Mononuclear cell (primary cell): Measurements from ENCODE around the gene ATP5PO. TPM values are rescaled to one million over a fixed set of nuclear protein-coding genes. Genes with fewer than 3 reads are reported as not detected.
"Not testable (repeated sequence)": the region's sequence is repeated elsewhere in the genome, so short reads cannot be mapped to it uniquely, and the experiment has no call there.

ENCODE experiments used
- H3K27me3 ChIP-seq: 2 replicates; pipeline ENCODE4 v1.6.0; 2011; ENCODE audit warnings: low read length, control low read depth; ENCODE audit not compliant: insufficient read depth
- H3K4me1 ChIP-seq: 2 replicates; pipeline ENCODE4 v1.5.1; 2011; ENCODE audit warnings: mild to moderate bottlenecking, low read length, control low read depth; ENCODE audit not compliant: insufficient read depth
- H3K4me3 ChIP-seq: 2 replicates; pipeline ENCODE4 v1.5.1; 2011; ENCODE audit warnings: mild to moderate bottlenecking, low read length, moderate library complexity
- H3K9me3 ChIP-seq: 2 replicates; pipeline ENCODE4 v1.5.1; 2011; ENCODE audit warnings: low read depth, mild to moderate bottlenecking, control low read depth, low read length
- total RNA-seq: library from RNA; depleted of rRNA; stranded (reverse); fragments of >200 nt; gene quantifications from one replicate; pipeline ENCODE4 v1.2.3, GENCODE V29; 2012

ATP5PO gene
- total RNA-seq, 1 donor, result 118 TPM

GRCh38 chr21:33874161-33874560, 41.4 kb downstream of the ATP5PO start:
- H3K9me3 ChIP-seq, result no peaks in the 10 kb centered on the region
- H3K4me1 ChIP-seq, result no peaks in the 10 kb centered on the region
- H3K4me3 ChIP-seq, result no peak overlapping the region
- H3K27me3 ChIP-seq, result no peaks in the 10 kb centered on the region

- Histone ChIP-seq H3K4me3 (no peak overlapping the region), H3K4me1 (no peaks in the 10 kb centered on the region), H3K9me3 (no peaks in the 10 kb centered on the region), H3K27me3 (no peaks in the 10 kb centered on the region)
Observed at GRCh38 chr21:33872881-33873515, 42.6 kb downstream of the ATP5PO start.

- H3K9me3 ChIP-seq, result no peaks in the 10 kb centered on the region
- no peaks in the 10 kb centered on the region for H3K4me1 ChIP-seq
- H3K27me3 ChIP-seq, result no peaks in the 10 kb centered on the region
- H3K4me3 ChIP-seq, result no peak overlapping the region
Observed at GRCh38 chr21:33871171-33871570, 44.4 kb downstream of the ATP5PO start.

GRCh38 chr21:33870768-33871167, 44.8 kb downstream of the ATP5PO start:
- Histone ChIP-seq H3K27me3 (no peaks in the 10 kb centered on the region), H3K4me1 (no peaks in the 10 kb centered on the region), H3K9me3 (no peaks in the 10 kb centered on the region), H3K4me3 (no peak overlapping the region)

- H3K4me3 ChIP-seq, result no peak overlapping the region
- no peaks in the 10 kb centered on the region for H3K4me1 ChIP-seq
- H3K27me3 ChIP-seq, result no peaks in the 10 kb centered on the region
- H3K9me3 ChIP-seq, result no peaks in the 10 kb centered on the region
Observed at GRCh38 chr21:33869873-33870272, 45.7 kb downstream of the ATP5PO start.

- not testable (repeated sequence) for H3K9me3 ChIP-seq, H3K27me3 ChIP-seq, H3K4me3 ChIP-seq, H3K4me1 ChIP-seq
Observed at GRCh38 chr21:33867868-33868267, 47.7 kb downstream of the ATP5PO start.

- Histone ChIP-seq H3K27me3 (no peaks in the 10 kb centered on the region), H3K4me1 (no peaks in the 10 kb centered on the region), H3K9me3 (no peaks in the 10 kb centered on the region), H3K4me3 (no peak overlapping the region)
Observed at GRCh38 chr21:33866826-33867225, 48.8 kb downstream of the ATP5PO start.

- no peaks in the 10 kb centered on the region for H3K27me3 ChIP-seq
- no peaks in the 10 kb centered on the region for H3K4me1 ChIP-seq
- no peak overlapping the region for H3K4me3 ChIP-seq
- no peaks in the 10 kb centered on the region for H3K9me3 ChIP-seq
Observed at GRCh38 chr21:33865996-33866575, 49.5 kb downstream of the ATP5PO start.

- Histone ChIP-seq H3K4me3 (no peak overlapping the region), H3K4me1 (no peaks in the 10 kb centered on the region), H3K27me3 (no peaks in the 10 kb centered on the region), H3K9me3 (no peaks in the 10 kb centered on the region)
Observed at GRCh38 chr21:33865176-33865575, 50.4 kb downstream of the ATP5PO start.

- no peak overlapping the region for H3K4me3 ChIP-seq
- H3K4me1 ChIP-seq, result no peaks in the 10 kb centered on the region
- no peaks in the 10 kb centered on the region for H3K27me3 ChIP-seq
- no peaks in the 10 kb centered on the region for H3K9me3 ChIP-seq
Observed at GRCh38 chr21:33864150-33864549, 51.5 kb downstream of the ATP5PO start.

- not testable (repeated sequence) for H3K27me3 ChIP-seq, H3K4me3 ChIP-seq, H3K9me3 ChIP-seq, H3K4me1 ChIP-seq
Observed at GRCh38 chr21:33863191-33863590, 52.4 kb downstream of the ATP5PO start.

- H3K9me3 ChIP-seq, result no peaks in the 10 kb centered on the region
- H3K4me1 ChIP-seq, result no peaks in the 10 kb centered on the region
- no peaks in the 10 kb centered on the region for H3K27me3 ChIP-seq
- H3K4me3 ChIP-seq, result no peak overlapping the region
Observed at GRCh38 chr21:33861125-33861524, 54.5 kb downstream of the ATP5PO start.

- Histone ChIP-seq H3K4me3 (no peak overlapping the region), H3K9me3 (no peaks in the 10 kb centered on the region), H3K4me1 (no peaks in the 10 kb centered on the region), H3K27me3 (no peaks in the 10 kb centered on the region)
Observed at GRCh38 chr21:33860332-33860879, 55.2 kb downstream of the ATP5PO start.

- Histone ChIP-seq H3K9me3 (no peaks in the 10 kb centered on the region), H3K27me3 (no peaks in the 10 kb centered on the region), H3K4me3 (no peak overlapping the region), H3K4me1 (no peaks in the 10 kb centered on the region)
Observed at GRCh38 chr21:33859373-33860102, 56.1 kb downstream of the ATP5PO start.

- Histone ChIP-seq H3K4me1 (no peaks in the 10 kb centered on the region), H3K4me3 (no peak overlapping the region), H3K27me3 (no peaks in the 10 kb centered on the region), H3K9me3 (no peaks in the 10 kb centered on the region)
Observed at GRCh38 chr21:33858667-33859372, 56.8 kb downstream of the ATP5PO start.
